ENCODE measurements around the gene RBMS1. TPM values are rescaled to one million over a fixed set of nuclear protein-coding genes. Genes with fewer than 3 reads are reported as not detected.

The RBMS1 gene
- total and polyA plus RNA-seq, 8 donors = 91.7 to 133 (median 119) TPM

- Histone ChIP-seq H3K27me3 (no peaks in the 10 kb centered on the region), H3K4me3 (no peak overlapping the region), H3K36me3 (no peaks in the 10 kb centered on the region), H3K9me3 (no peaks in the 10 kb centered on the region), H3K27ac (peak overlapping the region in 1 of 2 donors; percentile 88), H3K4me1 (peaks cover 61 to 99% of the 10 kb centered on the region in 2 donors)
- no peak for ATAC-seq
- TF ChIP-seq, protein P1, sequence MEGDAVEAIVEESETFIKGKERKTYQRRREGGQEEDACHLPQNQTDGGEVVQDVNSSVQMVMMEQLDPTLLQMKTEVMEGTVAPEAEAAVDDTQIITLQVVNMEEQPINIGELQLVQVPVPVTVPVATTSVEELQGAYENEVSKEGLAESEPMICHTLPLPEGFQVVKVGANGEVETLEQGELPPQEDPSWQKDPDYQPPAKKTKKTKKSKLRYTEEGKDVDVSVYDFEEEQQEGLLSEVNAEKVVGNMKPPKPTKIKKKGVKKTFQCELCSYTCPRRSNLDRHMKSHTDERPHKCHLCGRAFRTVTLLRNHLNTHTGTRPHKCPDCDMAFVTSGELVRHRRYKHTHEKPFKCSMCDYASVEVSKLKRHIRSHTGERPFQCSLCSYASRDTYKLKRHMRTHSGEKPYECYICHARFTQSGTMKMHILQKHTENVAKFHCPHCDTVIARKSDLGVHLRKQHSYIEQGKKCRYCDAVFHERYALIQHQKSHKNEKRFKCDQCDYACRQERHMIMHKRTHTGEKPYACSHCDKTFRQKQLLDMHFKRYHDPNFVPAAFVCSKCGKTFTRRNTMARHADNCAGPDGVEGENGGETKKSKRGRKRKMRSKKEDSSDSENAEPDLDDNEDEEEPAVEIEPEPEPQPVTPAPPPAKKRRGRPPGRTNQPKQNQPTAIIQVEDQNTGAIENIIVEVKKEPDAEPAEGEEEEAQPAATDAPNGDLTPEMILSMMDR (IDR thresholded peaks at IDR 0.05) = no peak
- DNase-seq = no peak
- intact Hi-C loops (cut with DNase I) = no loop called here
These were observed 118.6 kb downstream of the RBMS1 start for GRCh38 chr2:160375037-160375436.

GRCh38 chr2:160373666-160374065 is 119.9 kb downstream of the RBMS1 start:
- no peaks in the 10 kb centered on the region for H3K9me3 ChIP-seq
- TF ChIP-seq, protein P1 (IDR thresholded peaks at IDR 0.05) = no peak
- H3K36me3 ChIP-seq = no peaks in the 10 kb centered on the region
- ATAC-seq (no peak), DNase-seq (no peak)
- intact Hi-C loops (cut with DNase I) = no loop called here
- H3K4me3 ChIP-seq = no peak overlapping the region
- peaks cover 59 to 100% of the 10 kb centered on the region in 2 donors for H3K4me1 ChIP-seq
- no peaks in the 10 kb centered on the region for H3K27me3 ChIP-seq
- peak overlapping the region in 1 of 2 donors; percentile 88 for H3K27ac ChIP-seq

- H3K4me1 ChIP-seq = peaks cover 61 to 100% of the 10 kb centered on the region in 2 donors
- intact Hi-C loops (cut with DNase I) = no loop called here
These were observed 120.3 kb downstream of the RBMS1 start for GRCh38 chr2:160373263-160373662.

GRCh38 chr2:160372585-160372984 is 121.0 kb downstream of the RBMS1 start:
- intact Hi-C loops (cut with DNase I) = no loop called here
- DNase-seq (no peak), ATAC-seq (peak; percentile 13)
- no peak overlapping the region for H3K4me3 ChIP-seq
- H3K27me3 ChIP-seq = no peaks in the 10 kb centered on the region
- H3K4me1 ChIP-seq = peaks cover 65 to 100% of the 10 kb centered on the region in 2 donors
- TF ChIP-seq, protein P1 (IDR thresholded peaks at IDR 0.05) = no peak
- H3K9me3 ChIP-seq = no peaks in the 10 kb centered on the region
- H3K36me3 ChIP-seq = no peaks in the 10 kb centered on the region
- peak overlapping the region; percentile 60 to 88 for H3K27ac ChIP-seq

More at GRCh38 chr2:160373263-160373662, 120.3 kb downstream of the RBMS1 start:
- TF ChIP-seq, protein P1 (IDR thresholded peaks at IDR 0.05) = no peak
- DNase-seq (no peak), ATAC-seq (no peak)
- peak overlapping the region in 1 of 2 donors; percentile 88 for H3K27ac ChIP-seq
- H3K36me3 ChIP-seq = no peaks in the 10 kb centered on the region
- H3K4me3 ChIP-seq = no peak overlapping the region
- H3K27me3 ChIP-seq = no peaks in the 10 kb centered on the region
- no peaks in the 10 kb centered on the region for H3K9me3 ChIP-seq

DNA sequence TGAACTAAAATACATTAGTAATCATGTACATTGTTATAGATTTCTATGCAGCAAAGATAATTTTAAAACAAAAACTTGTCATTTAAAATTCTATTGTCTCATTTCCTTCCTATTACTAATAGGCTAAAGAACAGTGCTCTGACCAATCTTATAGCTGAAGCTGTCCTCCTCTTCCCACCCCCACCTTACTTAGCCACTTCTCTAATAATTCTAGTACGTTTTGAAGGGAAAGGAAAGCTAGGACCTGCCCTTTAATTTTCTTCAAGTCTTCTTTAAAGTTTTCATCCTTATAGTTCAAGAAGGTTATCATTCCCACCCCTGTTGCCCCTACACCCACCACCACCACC is 121.6 kb downstream of the RBMS1 start:
- H3K9me3 ChIP-seq = no peaks in the 10 kb centered on the region
- no peaks in the 10 kb centered on the region for H3K36me3 ChIP-seq
- intact Hi-C loops (cut with DNase I) = no loop called here
- H3K4me3 ChIP-seq = no peak overlapping the region
- no peak for ATAC-seq
- DNase-seq = no peak
- TF ChIP-seq, protein P1 (IDR thresholded peaks at IDR 0.05) = no peak
- peak overlapping the region; percentile 60 to 88 for H3K27ac ChIP-seq
- H3K4me1 ChIP-seq = peaks cover 66 to 100% of the 10 kb centered on the region in 2 donors
- H3K27me3 ChIP-seq = no peaks in the 10 kb centered on the region

Data from left lung (tissue), 10 donors.